ENCODE data around the gene PINLYP. TPM values are rescaled to one million over a fixed set of nuclear protein-coding genes. Genes with fewer than 3 reads are reported as not detected.

Gene PINLYP
- total and polyA plus RNA-seq, 2 donors (not counting 1 experiment from before 2014, with no cell fraction given), result 5.1 to 14.7 TPM

GRCh38 chr19:43592800-43593350 lies 17.3 kb downstream of the PINLYP start:
- no peak overlapping the region for H3K9ac ChIP-seq (ENCODE audit: insufficient read depth, low read length)
- H3K9me3 ChIP-seq (ENCODE audit: control insufficient read depth, insufficient read depth, low read depth, low read length), result no peaks in the 10 kb centered on the region
- no peak for TF ChIP-seq EZH2 (IDR thresholded peaks at IDR 0.05; ENCODE audit: low read length, missing control alignments)
- TF ChIP-seq, protein P1, sequence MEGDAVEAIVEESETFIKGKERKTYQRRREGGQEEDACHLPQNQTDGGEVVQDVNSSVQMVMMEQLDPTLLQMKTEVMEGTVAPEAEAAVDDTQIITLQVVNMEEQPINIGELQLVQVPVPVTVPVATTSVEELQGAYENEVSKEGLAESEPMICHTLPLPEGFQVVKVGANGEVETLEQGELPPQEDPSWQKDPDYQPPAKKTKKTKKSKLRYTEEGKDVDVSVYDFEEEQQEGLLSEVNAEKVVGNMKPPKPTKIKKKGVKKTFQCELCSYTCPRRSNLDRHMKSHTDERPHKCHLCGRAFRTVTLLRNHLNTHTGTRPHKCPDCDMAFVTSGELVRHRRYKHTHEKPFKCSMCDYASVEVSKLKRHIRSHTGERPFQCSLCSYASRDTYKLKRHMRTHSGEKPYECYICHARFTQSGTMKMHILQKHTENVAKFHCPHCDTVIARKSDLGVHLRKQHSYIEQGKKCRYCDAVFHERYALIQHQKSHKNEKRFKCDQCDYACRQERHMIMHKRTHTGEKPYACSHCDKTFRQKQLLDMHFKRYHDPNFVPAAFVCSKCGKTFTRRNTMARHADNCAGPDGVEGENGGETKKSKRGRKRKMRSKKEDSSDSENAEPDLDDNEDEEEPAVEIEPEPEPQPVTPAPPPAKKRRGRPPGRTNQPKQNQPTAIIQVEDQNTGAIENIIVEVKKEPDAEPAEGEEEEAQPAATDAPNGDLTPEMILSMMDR (conservative IDR thresholded peaks at IDR 0.05 in 1 of 2, IDR thresholded peaks at IDR 0.05 in 1 of 2; ENCODE audit: low read depth in 1 of 2, low read length in 2 of 2), result no peak
- no peak overlapping the region for H3K4me3 ChIP-seq (replicated peaks in 1 of 4; ENCODE audit: control extremely low read depth in 1 of 4, insufficient read depth in 1 of 4, low read depth in 3 of 4, low read length in 4 of 4)
- DNase-seq (ENCODE audit: low read depth in 2 of 2), result no peak
- H4K20me1 ChIP-seq (ENCODE audit: control insufficient read depth, extremely low read depth, insufficient read depth, low read length), result no peaks in the 10 kb centered on the region
- H3K36me3 ChIP-seq (ENCODE audit: control insufficient read depth, insufficient read depth, low read length), result peaks cover 17% of the 10 kb centered on the region
- no peak overlapping the region for H2AFZ ChIP-seq (ENCODE audit: low read length)
- no peak overlapping the region for H3K4me2 ChIP-seq (ENCODE audit: extremely low read depth, insufficient read depth, low read length)
- peaks cover 33% of the 10 kb centered on the region for H3K79me2 ChIP-seq (ENCODE audit: control insufficient read depth, insufficient read depth, low read length)
- H3K27ac ChIP-seq (ENCODE audit: insufficient read depth, low read length), result no peak overlapping the region
- H3K4me1 ChIP-seq (ENCODE audit: control insufficient read depth, extremely low read depth, insufficient read depth, low read length), result peaks cover 4% of the 10 kb centered on the region
- no peaks in the 10 kb centered on the region for H3K27me3 ChIP-seq (ENCODE audit: control insufficient read depth, insufficient read depth, low read length)

- no peaks in the 10 kb centered on the region for H3K27me3 ChIP-seq (ENCODE audit: control insufficient read depth, insufficient read depth, low read length)
- peaks cover 8% of the 10 kb centered on the region for H3K4me1 ChIP-seq (ENCODE audit: control insufficient read depth, extremely low read depth, insufficient read depth, low read length)
- H2AFZ ChIP-seq (ENCODE audit: low read length), result no peak overlapping the region
- H4K20me1 ChIP-seq (ENCODE audit: control insufficient read depth, extremely low read depth, insufficient read depth, low read length), result no peaks in the 10 kb centered on the region
- DNase-seq (ENCODE audit: low read depth in 2 of 2), result no peak
- TF ChIP-seq, protein P1 (conservative IDR thresholded peaks at IDR 0.05 in 1 of 2, IDR thresholded peaks at IDR 0.05 in 1 of 2; ENCODE audit: low read depth in 1 of 2, low read length in 2 of 2), result no peak
- no peak for TF ChIP-seq EZH2 (IDR thresholded peaks at IDR 0.05; ENCODE audit: low read length, missing control alignments)
- peaks cover 42% of the 10 kb centered on the region for H3K79me2 ChIP-seq (ENCODE audit: control insufficient read depth, insufficient read depth, low read length)
- peak overlapping the region; percentile 94 for H3K4me2 ChIP-seq (ENCODE audit: extremely low read depth, insufficient read depth, low read length)
- no peaks in the 10 kb centered on the region for H3K9me3 ChIP-seq (ENCODE audit: control insufficient read depth, insufficient read depth, low read depth, low read length)
- no peak overlapping the region for H3K27ac ChIP-seq (ENCODE audit: insufficient read depth, low read length)
- peak overlapping the region; percentile 52 to 90 (median 78) for H3K4me3 ChIP-seq (replicated peaks in 1 of 4; ENCODE audit: control extremely low read depth in 1 of 4, insufficient read depth in 1 of 4, low read depth in 3 of 4, low read length in 4 of 4)
- no peak overlapping the region for H3K9ac ChIP-seq (ENCODE audit: insufficient read depth, low read length)
- peaks cover 23% of the 10 kb centered on the region for H3K36me3 ChIP-seq (ENCODE audit: control insufficient read depth, insufficient read depth, low read length)
These were observed 18.6 kb downstream of the PINLYP start for GRCh38 chr19:43594081-43594697.

GRCh38 chr19:43594710-43595604 lies 19.4 kb downstream of the PINLYP start:
- peak overlapping the region; percentile 79 for H3K9ac ChIP-seq (ENCODE audit: insufficient read depth, low read length)
- H3K79me2 ChIP-seq (ENCODE audit: control insufficient read depth, insufficient read depth, low read length), result peaks cover 42% of the 10 kb centered on the region
- H3K36me3 ChIP-seq (ENCODE audit: control insufficient read depth, insufficient read depth, low read length), result peaks cover 27% of the 10 kb centered on the region
- H4K20me1 ChIP-seq (ENCODE audit: control insufficient read depth, extremely low read depth, insufficient read depth, low read length), result no peaks in the 10 kb centered on the region
- H3K4me2 ChIP-seq (ENCODE audit: extremely low read depth, insufficient read depth, low read length), result peak overlapping the region; percentile 94
- peak overlapping the region; percentile 84 for H3K27ac ChIP-seq (ENCODE audit: insufficient read depth, low read length)
- H3K27me3 ChIP-seq (ENCODE audit: control insufficient read depth, insufficient read depth, low read length), result no peaks in the 10 kb centered on the region
- peaks cover 8% of the 10 kb centered on the region for H3K4me1 ChIP-seq (ENCODE audit: control insufficient read depth, extremely low read depth, insufficient read depth, low read length)
- no peak for TF ChIP-seq EZH2 (IDR thresholded peaks at IDR 0.05; ENCODE audit: low read length, missing control alignments)
- TF ChIP-seq, protein P1 (conservative IDR thresholded peaks at IDR 0.05 in 1 of 2, IDR thresholded peaks at IDR 0.05 in 1 of 2; ENCODE audit: low read depth in 1 of 2, low read length in 2 of 2), result peak; percentile 82 to 85
- H3K9me3 ChIP-seq (ENCODE audit: control insufficient read depth, insufficient read depth, low read depth, low read length), result no peaks in the 10 kb centered on the region
- H2AFZ ChIP-seq (ENCODE audit: low read length), result no peak overlapping the region
- H3K4me3 ChIP-seq (replicated peaks in 1 of 4; ENCODE audit: control extremely low read depth in 1 of 4, insufficient read depth in 1 of 4, low read depth in 3 of 4, low read length in 4 of 4), result peak overlapping the region; percentile 52 to 90 (median 78)
- DNase-seq (ENCODE audit: low read depth in 2 of 2), result peak; percentile 56 to 60
